ENCODE data around the gene ESRRA.
A peak's percentile ranks its signal among the peaks of the same experiment; 100 is the strongest.

Gene ESRRA

GRCh38 chr11:64288353-64288750 lies 17.0 kb upstream of the ESRRA start:
- no peak overlapping the region for H3K27ac ChIP-seq (ENCODE audit: low read depth, low read length)
- no peak overlapping the region for H3K9ac ChIP-seq (ENCODE audit: low read length)
- H3K27me3 ChIP-seq (ENCODE audit: control insufficient read depth in 1 of 2, insufficient read depth in 2 of 2, low read length in 2 of 2): peaks cover 24 to 36% of the 10 kb centered on the region in 2 donors
- H3K36me3 ChIP-seq (ENCODE audit: insufficient read depth, low read length): no peaks in the 10 kb centered on the region
- no peaks in the 10 kb centered on the region for H3K9me3 ChIP-seq (ENCODE audit: low read length)
- H3K4me1 ChIP-seq (ENCODE audit: insufficient read depth, low read length): peaks cover 14% of the 10 kb centered on the region
- H3K4me3 ChIP-seq (ENCODE audit: low read depth in 1 of 2, low read length in 2 of 2): no peak overlapping the region

GRCh38 chr11:64289002-64289564 lies 16.2 kb upstream of the ESRRA start:
- Histone ChIP-seq H3K9ac (ENCODE audit: low read length) (no peak overlapping the region), H3K27me3 (ENCODE audit: control insufficient read depth in 1 of 2, insufficient read depth in 2 of 2, low read length in 2 of 2) (peaks cover 24 to 43% of the 10 kb centered on the region in 2 donors), H3K4me3 (ENCODE audit: low read depth in 1 of 2, low read length in 2 of 2) (no peak overlapping the region), H3K27ac (ENCODE audit: low read depth, low read length) (no peak overlapping the region), H3K36me3 (ENCODE audit: insufficient read depth, low read length) (no peaks in the 10 kb centered on the region), H3K9me3 (ENCODE audit: low read length) (no peaks in the 10 kb centered on the region), H3K4me1 (ENCODE audit: insufficient read depth, low read length) (peaks cover 7% of the 10 kb centered on the region)

- no peaks in the 10 kb centered on the region for H3K36me3 ChIP-seq (ENCODE audit: insufficient read depth, low read length)
- peaks cover 6% of the 10 kb centered on the region for H3K4me1 ChIP-seq (ENCODE audit: insufficient read depth, low read length)
- no peak overlapping the region for H3K9ac ChIP-seq (ENCODE audit: low read length)
- no peaks in the 10 kb centered on the region for H3K9me3 ChIP-seq (ENCODE audit: low read length)
- H3K27ac ChIP-seq (ENCODE audit: low read depth, low read length): no peak overlapping the region
- no peak overlapping the region for H3K4me3 ChIP-seq (ENCODE audit: low read depth in 1 of 2, low read length in 2 of 2)
- H3K27me3 ChIP-seq (ENCODE audit: control insufficient read depth in 1 of 2, insufficient read depth in 2 of 2, low read length in 2 of 2): peaks cover 32 to 56% of the 10 kb centered on the region in 2 donors
Observed at GRCh38 chr11:64290352-64291261, 14.7 kb upstream of the ESRRA start.

- no peaks in the 10 kb centered on the region for H3K9me3 ChIP-seq (ENCODE audit: low read length)
- peaks cover 39 to 63% of the 10 kb centered on the region in 2 donors for H3K27me3 ChIP-seq (ENCODE audit: control insufficient read depth in 1 of 2, insufficient read depth in 2 of 2, low read length in 2 of 2)
- peak within 1 kb of the TSS in 1 of 2 donors; percentile 42 for H3K4me3 ChIP-seq (ENCODE audit: low read depth in 1 of 2, low read length in 2 of 2)
- H3K36me3 ChIP-seq (ENCODE audit: insufficient read depth, low read length): no peaks in the 10 kb centered on the region
- no peak within 1 kb of the TSS for H3K9ac ChIP-seq (ENCODE audit: low read length)
- H3K27ac ChIP-seq (ENCODE audit: low read depth, low read length): no peak within 1 kb of the TSS
- peaks cover 1% of the 10 kb centered on the region for H3K4me1 ChIP-seq (ENCODE audit: insufficient read depth, low read length)
Observed at GRCh38 chr11:64291262-64291751, 14.0 kb upstream of the ESRRA start, which contains the start of gene KCNK4. TSS of gene KCNK4 (plus strand) at chr11:64291302. CDS start at chr11:64293019, 1,717 bp downstream.

- peak overlapping the region in 1 of 2 donors; percentile 42 for H3K4me3 ChIP-seq (ENCODE audit: low read depth in 1 of 2, low read length in 2 of 2)
- H3K4me1 ChIP-seq (ENCODE audit: insufficient read depth, low read length): no peaks in the 10 kb centered on the region
- peaks cover 44 to 69% of the 10 kb centered on the region in 2 donors for H3K27me3 ChIP-seq (ENCODE audit: control insufficient read depth in 1 of 2, insufficient read depth in 2 of 2, low read length in 2 of 2)
- no peaks in the 10 kb centered on the region for H3K9me3 ChIP-seq (ENCODE audit: low read length)
- no peak overlapping the region for H3K9ac ChIP-seq (ENCODE audit: low read length)
- no peak overlapping the region for H3K27ac ChIP-seq (ENCODE audit: low read depth, low read length)
- no peaks in the 10 kb centered on the region for H3K36me3 ChIP-seq (ENCODE audit: insufficient read depth, low read length)
Observed at GRCh38 chr11:64291752-64292459, 13.4 kb upstream of the ESRRA start.

- Histone ChIP-seq H3K4me3 (ENCODE audit: low read depth in 1 of 2, low read length in 2 of 2) (no peak overlapping the region), H3K27me3 (ENCODE audit: control insufficient read depth in 1 of 2, insufficient read depth in 2 of 2, low read length in 2 of 2) (peaks cover 52 to 77% of the 10 kb centered on the region in 2 donors), H3K4me1 (ENCODE audit: insufficient read depth, low read length) (no peaks in the 10 kb centered on the region), H3K9me3 (ENCODE audit: low read length) (no peaks in the 10 kb centered on the region), H3K9ac (ENCODE audit: low read length) (no peak overlapping the region), H3K27ac (ENCODE audit: low read depth, low read length) (no peak overlapping the region), H3K36me3 (ENCODE audit: insufficient read depth, low read length) (no peaks in the 10 kb centered on the region)
Observed at GRCh38 chr11:64292460-64293254, 12.7 kb upstream of the ESRRA start.

- Histone ChIP-seq H3K27ac (ENCODE audit: low read depth, low read length) (no peak overlapping the region), H3K9ac (ENCODE audit: low read length) (no peak overlapping the region), H3K4me3 (ENCODE audit: low read depth in 1 of 2, low read length in 2 of 2) (no peak overlapping the region), H3K27me3 (ENCODE audit: control insufficient read depth in 1 of 2, insufficient read depth in 2 of 2, low read length in 2 of 2) (peaks cover 64 to 96% of the 10 kb centered on the region in 2 donors), H3K4me1 (ENCODE audit: insufficient read depth, low read length) (peaks cover 2% of the 10 kb centered on the region), H3K36me3 (ENCODE audit: insufficient read depth, low read length) (no peaks in the 10 kb centered on the region), H3K9me3 (ENCODE audit: low read length) (no peaks in the 10 kb centered on the region)
Observed at GRCh38 chr11:64294774-64295173, 10.6 kb upstream of the ESRRA start.

- no peak overlapping the region for H3K4me3 ChIP-seq (ENCODE audit: low read depth in 1 of 2, low read length in 2 of 2)
- H3K9ac ChIP-seq (ENCODE audit: low read length): no peak overlapping the region
- H3K9me3 ChIP-seq (ENCODE audit: low read length): no peaks in the 10 kb centered on the region
- H3K27me3 ChIP-seq (ENCODE audit: control insufficient read depth in 1 of 2, insufficient read depth in 2 of 2, low read length in 2 of 2): peaks cover 66 to 96% of the 10 kb centered on the region in 2 donors
- H3K36me3 ChIP-seq (ENCODE audit: insufficient read depth, low read length): no peaks in the 10 kb centered on the region
- H3K27ac ChIP-seq (ENCODE audit: low read depth, low read length): no peak overlapping the region
- H3K4me1 ChIP-seq (ENCODE audit: insufficient read depth, low read length): peaks cover 12% of the 10 kb centered on the region
Observed at GRCh38 chr11:64295760-64296159, 9.6 kb upstream of the ESRRA start.

GRCh38 chr11:64296236-64296635 lies 9.1 kb upstream of the ESRRA start:
- H3K27me3 ChIP-seq (ENCODE audit: control insufficient read depth in 1 of 2, insufficient read depth in 2 of 2, low read length in 2 of 2): peaks cover 64 to 93% of the 10 kb centered on the region in 2 donors
- H3K27ac ChIP-seq (ENCODE audit: low read depth, low read length): no peak overlapping the region
- H3K36me3 ChIP-seq (ENCODE audit: insufficient read depth, low read length): no peaks in the 10 kb centered on the region
- no peak overlapping the region for H3K9ac ChIP-seq (ENCODE audit: low read length)
- no peak overlapping the region for H3K4me3 ChIP-seq (ENCODE audit: low read depth in 1 of 2, low read length in 2 of 2)
- H3K4me1 ChIP-seq (ENCODE audit: insufficient read depth, low read length): peaks cover 16% of the 10 kb centered on the region
- H3K9me3 ChIP-seq (ENCODE audit: low read length): no peaks in the 10 kb centered on the region

- Histone ChIP-seq H3K9ac (ENCODE audit: low read length) (no peak overlapping the region), H3K27ac (ENCODE audit: low read depth, low read length) (no peak overlapping the region), H3K4me1 (ENCODE audit: insufficient read depth, low read length) (peaks cover 17% of the 10 kb centered on the region), H3K36me3 (ENCODE audit: insufficient read depth, low read length) (no peaks in the 10 kb centered on the region), H3K4me3 (ENCODE audit: low read depth in 1 of 2, low read length in 2 of 2) (no peak overlapping the region), H3K27me3 (ENCODE audit: control insufficient read depth in 1 of 2, insufficient read depth in 2 of 2, low read length in 2 of 2) (peaks cover 67 to 94% of the 10 kb centered on the region in 2 donors), H3K9me3 (ENCODE audit: low read length) (no peaks in the 10 kb centered on the region)
Observed at GRCh38 chr11:64296830-64297698, 8.3 kb upstream of the ESRRA start.
